PFSK-1 (cell line): Measurements from ENCODE around the gene SKAP2.

Experiments
- FOXP2 ChIP-seq: optimal IDR thresholded peaks from 2 replicates; pipeline ENCODE3; 2011; ENCODE audit warnings: borderline replicate concordance, control low read depth, inconsistent platforms; ENCODE audit not compliant: insufficient read depth; ENCODE audit errors: extremely low read length, extremely low read depth
- POLR2AphosphoS5 ChIP-seq: IDR thresholded peaks from 2 replicates; pipeline ENCODE4 v1.6.1; 2012; ENCODE audit warnings: low read depth, mild to moderate bottlenecking, control low read depth, low read length, moderate library complexity
- SIN3A ChIP-seq: IDR thresholded peaks from 2 replicates; pipeline ENCODE4 v1.6.1; 2012; ENCODE audit warnings: mild to moderate bottlenecking, low read length, moderate library complexity, borderline replicate concordance; ENCODE audit not compliant: insufficient read depth
- TAF1 ChIP-seq: IDR thresholded peaks from 2 replicates; pipeline ENCODE4 v1.6.1; 2012; ENCODE audit warnings: low read length, control low read depth, borderline replicate concordance; ENCODE audit not compliant: insufficient read depth
- TF ChIP-seq, protein P1 (sequence below), 2 experiments: IDR thresholded peaks; 2 replicates each; pipeline versions ENCODE4 v1.6.1 to v1.8.0; 2011 to 2012; ENCODE audit warnings: low read depth in 2 of 2, low read length in 2 of 2, control low read depth in 1 of 2, inconsistent platforms in 1 of 2, mild to moderate bottlenecking in 1 of 2, moderate library complexity in 1 of 2; ENCODE audit not compliant: insufficient read depth in 1 of 2

The SKAP2 gene

DNA sequence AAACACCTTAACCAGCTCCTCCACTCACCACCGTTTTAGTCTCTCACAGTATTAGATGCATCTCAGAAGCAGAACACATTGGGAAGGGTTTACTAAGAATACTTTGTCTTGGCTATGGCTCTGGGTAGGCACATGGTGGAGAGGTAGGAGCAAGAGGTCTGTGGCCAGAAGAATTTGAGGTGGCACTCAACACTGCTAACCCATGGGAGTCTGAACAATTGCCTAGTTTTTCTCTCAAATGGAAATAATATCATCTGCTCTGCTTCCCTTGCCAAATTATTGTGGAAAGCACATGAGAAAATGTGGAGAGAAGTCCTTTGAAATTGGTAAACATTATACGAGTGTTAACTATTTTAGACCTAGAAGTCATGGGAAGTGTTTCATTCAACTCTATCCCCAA is 214.3 kb downstream of the SKAP2 start:
- TF ChIP-seq POLR2AphosphoS5: no peak
- no peak for TF ChIP-seq FOXP2
- no peak for TF ChIP-seq TAF1
- TF ChIP-seq, protein P1, sequence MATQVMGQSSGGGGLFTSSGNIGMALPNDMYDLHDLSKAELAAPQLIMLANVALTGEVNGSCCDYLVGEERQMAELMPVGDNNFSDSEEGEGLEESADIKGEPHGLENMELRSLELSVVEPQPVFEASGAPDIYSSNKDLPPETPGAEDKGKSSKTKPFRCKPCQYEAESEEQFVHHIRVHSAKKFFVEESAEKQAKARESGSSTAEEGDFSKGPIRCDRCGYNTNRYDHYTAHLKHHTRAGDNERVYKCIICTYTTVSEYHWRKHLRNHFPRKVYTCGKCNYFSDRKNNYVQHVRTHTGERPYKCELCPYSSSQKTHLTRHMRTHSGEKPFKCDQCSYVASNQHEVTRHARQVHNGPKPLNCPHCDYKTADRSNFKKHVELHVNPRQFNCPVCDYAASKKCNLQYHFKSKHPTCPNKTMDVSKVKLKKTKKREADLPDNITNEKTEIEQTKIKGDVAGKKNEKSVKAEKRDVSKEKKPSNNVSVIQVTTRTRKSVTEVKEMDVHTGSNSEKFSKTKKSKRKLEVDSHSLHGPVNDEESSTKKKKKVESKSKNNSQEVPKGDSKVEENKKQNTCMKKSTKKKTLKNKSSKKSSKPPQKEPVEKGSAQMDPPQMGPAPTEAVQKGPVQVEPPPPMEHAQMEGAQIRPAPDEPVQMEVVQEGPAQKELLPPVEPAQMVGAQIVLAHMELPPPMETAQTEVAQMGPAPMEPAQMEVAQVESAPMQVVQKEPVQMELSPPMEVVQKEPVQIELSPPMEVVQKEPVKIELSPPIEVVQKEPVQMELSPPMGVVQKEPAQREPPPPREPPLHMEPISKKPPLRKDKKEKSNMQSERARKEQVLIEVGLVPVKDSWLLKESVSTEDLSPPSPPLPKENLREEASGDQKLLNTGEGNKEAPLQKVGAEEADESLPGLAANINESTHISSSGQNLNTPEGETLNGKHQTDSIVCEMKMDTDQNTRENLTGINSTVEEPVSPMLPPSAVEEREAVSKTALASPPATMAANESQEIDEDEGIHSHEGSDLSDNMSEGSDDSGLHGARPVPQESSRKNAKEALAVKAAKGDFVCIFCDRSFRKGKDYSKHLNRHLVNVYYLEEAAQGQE (IDR thresholded peaks at IDR 0.05; ENCODE audit: insufficient read depth in 1 of 2, low read depth in 2 of 2, low read length in 2 of 2): no peak
- no peak for TF ChIP-seq SIN3A

DNA sequence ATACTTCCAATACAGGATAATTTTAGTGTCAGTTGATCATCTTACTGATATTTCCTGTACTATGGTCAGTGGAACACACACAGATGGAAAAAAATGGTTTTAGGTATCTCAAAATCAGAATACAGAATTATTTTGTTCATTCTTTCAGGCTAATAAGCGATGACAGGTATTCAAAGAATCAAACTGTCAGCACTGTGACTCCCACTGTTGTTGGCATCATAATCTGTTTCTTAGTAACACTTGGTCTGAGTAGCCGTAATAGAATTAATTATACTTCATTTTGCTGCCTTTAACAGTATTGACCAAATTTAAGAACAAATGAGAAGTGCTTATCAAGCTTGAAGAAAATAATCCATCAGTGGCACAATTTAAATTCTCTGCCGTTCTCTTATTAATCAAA is 215.0 kb downstream of the SKAP2 start:
- no peak for TF ChIP-seq TAF1
- no peak for TF ChIP-seq FOXP2
- TF ChIP-seq, protein P1 (IDR thresholded peaks at IDR 0.05; ENCODE audit: insufficient read depth in 1 of 2, low read depth in 2 of 2, low read length in 2 of 2): no peak
- no peak for TF ChIP-seq POLR2AphosphoS5
- TF ChIP-seq SIN3A: no peak

DNA sequence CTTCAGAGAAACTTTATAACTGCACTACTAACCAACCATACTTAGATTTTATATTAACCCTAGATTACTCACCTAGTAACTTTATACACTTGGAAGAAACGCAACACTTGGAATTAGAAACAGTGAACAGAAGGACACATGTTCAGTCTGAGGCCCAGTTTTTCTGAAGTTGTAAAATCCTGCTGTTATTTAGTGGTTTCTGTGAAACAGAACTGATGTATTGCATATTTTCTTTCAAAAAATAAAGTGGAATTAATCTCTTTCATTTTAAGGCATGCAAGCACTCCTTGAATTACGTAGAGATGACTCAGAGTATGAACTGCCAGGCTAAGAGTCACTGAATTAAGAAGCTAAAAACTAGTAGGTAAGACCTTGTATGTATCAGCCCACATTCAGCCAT is 215.8 kb downstream of the SKAP2 start:
- TF ChIP-seq POLR2AphosphoS5 (no peak), FOXP2 (no peak), TAF1 (no peak), SIN3A (no peak)
- TF ChIP-seq, protein P1 (IDR thresholded peaks at IDR 0.05; ENCODE audit: insufficient read depth in 1 of 2, low read depth in 2 of 2, low read length in 2 of 2): no peak

DNA sequence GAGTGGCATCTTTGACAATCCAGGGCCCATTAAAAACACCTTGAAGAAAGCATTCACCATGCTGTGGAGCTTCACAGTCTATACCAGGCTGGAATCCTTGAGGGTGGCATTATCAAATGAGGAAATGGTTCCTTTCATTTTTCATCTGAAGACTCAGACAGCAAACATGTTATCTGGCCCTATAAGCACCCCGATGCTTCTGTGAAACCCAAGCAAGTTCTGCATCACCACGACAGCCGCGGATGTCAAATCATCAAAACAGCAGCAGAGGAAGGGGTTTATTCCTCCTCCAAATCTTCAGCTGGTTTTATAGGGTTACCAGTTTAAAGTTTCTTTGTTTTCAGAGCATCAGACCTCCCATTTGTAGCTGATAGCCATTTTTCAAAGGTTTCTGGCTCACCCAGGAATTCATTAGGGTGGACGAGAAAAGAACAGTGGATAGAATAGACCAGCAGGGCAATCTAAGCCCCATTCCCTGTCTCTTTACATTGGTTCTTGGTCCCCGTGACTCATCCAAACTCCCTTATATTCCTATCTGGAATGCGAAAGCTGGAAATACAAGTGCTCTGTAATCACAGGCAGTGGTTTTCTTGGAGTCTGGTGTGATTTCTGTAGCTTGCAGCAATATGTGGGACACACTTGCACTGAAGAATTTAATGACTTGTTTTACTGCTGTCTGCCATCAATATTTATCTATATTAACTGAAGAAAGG is 217.9 kb downstream of the SKAP2 start:
- TF ChIP-seq TAF1 (no peak), FOXP2 (no peak), SIN3A (no peak), POLR2AphosphoS5 (no peak)
- TF ChIP-seq, protein P1 (IDR thresholded peaks at IDR 0.05; ENCODE audit: insufficient read depth in 1 of 2, low read depth in 2 of 2, low read length in 2 of 2): no peak

DNA sequence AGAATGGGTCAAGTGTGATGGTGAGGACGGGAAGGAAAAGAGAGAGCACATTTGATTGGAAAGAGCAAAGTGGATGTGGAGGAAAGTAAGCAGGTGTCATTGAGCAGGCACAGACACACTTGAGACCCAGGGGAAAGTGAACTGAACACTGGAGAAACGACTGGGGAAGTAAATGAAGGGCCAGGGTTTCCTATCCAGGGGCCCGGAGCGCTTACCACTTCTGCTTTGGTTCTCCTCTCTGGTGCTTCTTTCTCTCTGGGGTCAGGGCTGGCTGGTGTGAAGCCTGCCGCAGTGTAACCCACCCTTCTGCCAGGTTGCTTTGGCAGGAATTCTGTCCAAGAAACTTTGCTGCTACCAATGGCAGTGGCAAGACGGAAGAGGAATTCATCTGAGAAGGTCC is 219.3 kb downstream of the SKAP2 start:
- TF ChIP-seq TAF1: no peak
- TF ChIP-seq POLR2AphosphoS5: no peak
- no peak for TF ChIP-seq SIN3A
- no peak for TF ChIP-seq FOXP2
- TF ChIP-seq, protein P1 (IDR thresholded peaks at IDR 0.05; ENCODE audit: insufficient read depth in 1 of 2, low read depth in 2 of 2, low read length in 2 of 2): no peak
